Measurements from ENCODE around the gene LURAP1L.
A peak's percentile ranks its signal among the peaks of the same experiment; 100 is the strongest.

GRCh38 chr9:12819436-12820185 lies 44.8 kb downstream of the LURAP1L start:
- TF ChIP-seq POLR2A (IDR thresholded peaks at IDR 0.05): no peak
- TF ChIP-seq POLR2AphosphoS5 (IDR thresholded peaks at IDR 0.05): no peak
- peak in 2 of 11 experiments; percentile 17 to 33 for TF ChIP-seq CTCF (IDR thresholded peaks at IDR 0.05 in 8 of 11, conservative IDR thresholded peaks at IDR 0.05 in 3 of 11)
